Measurements from ENCODE around the gene COL6A1.

The COL6A1 gene

DNA sequence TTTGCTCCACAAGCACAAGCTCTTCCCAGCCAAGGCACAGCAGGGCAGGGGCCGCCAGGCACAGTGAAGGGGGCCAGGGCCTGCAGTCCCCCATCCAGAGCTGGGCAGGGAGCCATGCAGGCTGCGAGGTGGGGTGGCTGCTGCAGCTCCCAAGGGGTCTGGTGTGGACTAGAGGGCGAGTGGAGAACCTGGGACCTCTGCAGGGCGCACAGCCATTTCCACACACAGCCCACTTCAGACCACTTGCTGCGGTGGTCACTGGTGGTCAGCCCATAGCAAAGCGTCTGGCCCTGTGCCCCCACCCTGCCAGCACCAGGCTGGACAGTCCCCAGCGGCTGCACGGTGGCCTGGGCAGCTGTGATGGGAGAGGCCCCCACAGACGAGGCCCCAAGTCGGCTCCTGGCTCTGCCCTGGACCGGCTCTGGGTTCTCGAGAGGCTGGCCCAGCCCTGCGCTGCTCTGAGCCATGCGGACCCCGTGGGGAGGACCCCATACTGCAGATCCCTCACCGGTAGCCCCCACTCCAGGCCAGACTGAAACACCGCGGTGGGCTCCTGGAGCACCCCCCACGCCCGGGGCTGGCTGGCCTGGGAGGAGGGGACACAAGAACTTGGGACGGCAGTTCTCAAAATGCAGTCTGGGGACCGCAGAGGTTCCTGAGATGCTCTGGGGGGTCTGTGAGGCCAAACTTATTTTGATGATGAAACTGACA, 69.3 kb downstream of the COL6A1 start:
- DNase-seq: no peak

DNA sequence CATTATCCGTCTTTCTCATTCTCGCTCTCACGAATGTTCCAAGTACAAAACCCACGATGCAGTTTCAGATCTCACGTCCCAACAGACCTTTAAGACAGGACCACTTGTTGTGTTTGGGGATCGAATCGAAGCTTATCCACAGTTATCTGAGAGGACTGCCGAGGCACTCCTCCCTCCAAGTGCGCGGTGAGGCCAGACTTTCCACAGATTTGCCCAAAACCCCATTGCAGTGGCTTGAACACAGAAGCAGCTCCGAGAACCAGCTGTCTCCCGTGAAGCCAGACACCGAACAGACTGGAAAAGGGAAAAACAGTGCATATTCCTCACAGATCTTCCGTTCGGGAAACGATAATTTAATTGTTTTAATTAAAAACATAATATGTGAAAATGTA, 69.8 kb downstream of the COL6A1 start:
- DNase-seq: no peak

DNA sequence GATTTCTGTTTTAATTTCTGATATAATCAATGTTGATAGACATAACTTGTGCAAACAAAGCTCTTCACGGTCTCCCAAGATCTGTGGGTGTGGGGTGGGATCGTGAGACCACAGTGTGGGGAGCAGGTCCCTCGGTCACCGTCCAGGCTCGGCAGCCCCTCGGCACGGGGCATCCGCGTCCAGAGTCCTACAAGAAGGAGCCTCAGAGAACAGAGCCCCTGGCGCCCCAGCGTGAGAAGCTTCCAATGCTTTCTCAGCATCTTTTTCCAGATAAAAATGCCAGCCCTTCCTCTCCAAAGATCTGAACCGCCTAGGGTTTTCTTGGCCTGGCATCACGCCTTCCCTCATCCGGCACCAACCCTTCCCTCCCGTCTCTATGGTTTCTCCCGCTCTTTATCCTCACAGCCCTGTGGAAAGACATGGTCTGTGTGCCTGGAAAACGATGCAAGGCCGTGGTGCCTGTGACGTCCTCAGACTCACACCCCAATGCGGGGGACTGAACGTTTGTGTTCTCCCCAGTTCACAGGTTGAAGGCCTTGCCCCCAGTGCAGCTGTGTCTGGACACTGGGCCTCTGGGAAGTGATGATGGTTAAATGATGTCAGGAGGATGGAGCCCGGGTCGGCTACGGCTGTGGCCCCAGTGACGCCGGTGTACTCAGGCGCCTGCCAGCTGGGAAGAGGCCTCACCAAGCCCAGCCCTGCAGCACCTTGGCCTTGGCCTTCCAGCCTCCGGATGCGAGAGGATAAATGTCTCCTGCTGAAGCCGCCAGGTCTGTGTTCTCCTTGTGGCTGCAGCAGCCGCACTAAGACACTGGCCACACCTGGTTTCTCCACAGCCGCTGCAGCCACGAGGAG, 70.5 kb downstream of the COL6A1 start:
- no peak for DNase-seq

DNA sequence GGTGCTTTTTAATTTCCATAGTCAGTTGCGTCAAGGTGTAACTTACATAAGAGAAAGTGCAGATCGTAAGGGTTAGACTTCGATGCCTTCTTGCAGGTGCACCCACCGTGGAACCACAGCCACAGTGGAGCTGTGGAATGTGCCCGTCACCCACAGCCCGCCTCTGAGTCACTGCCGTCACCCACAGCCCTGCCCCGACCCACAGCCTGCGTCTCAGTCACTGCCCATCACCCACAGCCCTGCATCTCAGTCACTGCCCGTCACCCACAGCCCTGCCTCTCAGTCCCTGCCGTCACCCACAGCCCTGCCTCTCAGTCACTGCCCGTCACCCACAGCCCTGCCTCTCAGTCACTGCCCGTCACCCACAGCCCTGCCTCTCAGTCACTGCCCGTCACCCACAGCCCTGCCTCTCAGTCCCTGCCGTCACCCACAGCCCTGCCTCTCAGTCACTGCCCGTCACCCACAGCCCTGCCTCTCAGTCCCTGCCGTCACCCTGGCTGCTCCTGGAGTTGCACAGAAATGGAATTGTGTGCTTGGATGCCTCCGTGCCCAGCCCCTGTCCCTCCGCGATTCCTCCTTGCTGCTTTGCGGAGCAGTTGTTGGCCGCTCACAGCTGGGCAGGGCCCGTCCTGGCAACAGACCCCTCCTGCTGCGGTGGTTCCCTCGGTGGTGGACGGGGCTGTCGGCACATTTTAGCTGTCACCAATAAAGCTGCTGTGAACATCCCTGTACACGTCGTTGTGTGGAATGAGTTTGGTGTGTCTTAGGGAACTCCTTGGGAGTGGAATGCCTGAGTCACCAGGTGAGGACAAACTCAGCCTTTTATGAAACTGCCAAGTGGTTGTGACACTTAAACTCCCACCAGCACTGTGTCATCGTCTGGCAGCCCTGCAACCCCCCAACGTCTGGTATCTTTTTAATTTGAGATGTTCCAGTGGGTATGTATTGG, 71.4 kb downstream of the COL6A1 start:
- DNase-seq: peak; percentile 72

DNA sequence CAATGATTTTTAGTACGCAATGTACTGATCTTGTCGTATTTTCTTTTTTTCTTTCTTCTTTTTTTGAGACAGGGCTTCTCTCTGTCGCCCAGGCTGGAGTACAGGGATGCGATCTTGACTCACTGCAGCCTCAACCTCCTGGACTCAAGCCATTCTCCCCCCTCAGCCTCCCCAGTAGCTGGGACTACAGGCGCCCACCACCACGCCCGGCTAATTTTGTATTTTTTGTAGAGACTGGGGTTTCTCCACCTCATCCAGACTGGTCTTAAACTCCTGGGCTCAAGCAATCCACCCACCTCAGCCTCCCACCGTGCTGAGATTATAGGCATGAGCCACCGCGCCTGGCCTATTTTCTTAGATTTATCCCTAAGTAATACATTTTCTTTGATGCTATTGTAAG, 72.5 kb downstream of the COL6A1 start:
- DNase-seq: no peak

DNA sequence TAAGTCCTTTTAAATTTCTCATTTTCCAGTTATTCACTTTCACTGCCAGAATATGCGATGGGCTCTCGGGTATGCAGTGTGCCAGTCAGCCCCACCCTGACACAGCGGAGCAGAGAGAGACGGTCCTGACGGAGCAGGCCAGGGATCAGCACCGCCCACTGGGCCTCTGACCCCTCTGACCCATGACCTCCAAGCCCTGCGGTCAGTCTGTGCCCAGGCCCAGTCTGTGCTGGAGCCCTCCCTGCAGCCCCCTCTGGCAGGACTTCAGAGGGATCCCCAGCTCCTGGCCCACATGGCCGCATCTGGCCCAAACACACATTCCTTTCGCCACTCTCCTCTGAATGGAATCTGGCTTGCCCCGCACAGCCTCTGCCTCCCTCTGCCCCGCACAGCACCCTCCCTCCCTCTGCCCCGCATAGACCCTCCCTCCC, 72.9 kb downstream of the COL6A1 start:
- DNase-seq: no peak
